Measurements from ENCODE around the gene RAP1A.

DNA sequence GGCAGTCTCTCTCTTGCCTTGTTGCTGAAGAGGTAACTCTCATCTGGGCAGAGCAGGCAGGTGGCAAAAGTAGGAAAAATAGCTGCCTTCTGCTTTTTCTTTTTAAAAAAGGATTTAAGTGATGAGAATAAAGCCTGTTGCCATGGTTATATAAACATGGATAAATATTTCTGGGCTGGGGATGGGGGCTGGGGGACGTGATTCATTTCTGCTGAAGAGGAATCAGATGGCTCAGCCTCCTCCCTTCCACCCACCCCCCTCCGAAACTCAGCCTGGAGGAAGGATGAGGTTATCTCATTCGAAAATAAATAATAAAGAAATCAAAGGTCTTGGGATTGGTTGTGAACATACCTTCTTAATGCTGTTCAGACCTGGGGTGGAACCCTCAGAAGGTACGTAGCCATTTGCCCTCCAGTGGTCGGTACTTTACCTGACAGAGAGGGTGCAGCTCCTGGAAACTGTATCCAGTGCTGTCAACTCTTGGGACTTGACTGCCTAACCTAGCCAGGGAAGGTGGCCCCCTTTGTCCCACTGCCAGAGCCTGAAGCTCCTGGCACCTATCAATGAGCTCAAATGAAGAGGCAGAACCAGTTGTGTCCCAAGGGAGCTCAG, 123.5 kb downstream of the RAP1A start:
- TF ChIP-seq SIN3A (IDR thresholded peaks at IDR 0.05; ENCODE audit: borderline replicate concordance, insufficient read depth, low read depth, low read length), result no peak
- TF ChIP-seq, protein P1, sequence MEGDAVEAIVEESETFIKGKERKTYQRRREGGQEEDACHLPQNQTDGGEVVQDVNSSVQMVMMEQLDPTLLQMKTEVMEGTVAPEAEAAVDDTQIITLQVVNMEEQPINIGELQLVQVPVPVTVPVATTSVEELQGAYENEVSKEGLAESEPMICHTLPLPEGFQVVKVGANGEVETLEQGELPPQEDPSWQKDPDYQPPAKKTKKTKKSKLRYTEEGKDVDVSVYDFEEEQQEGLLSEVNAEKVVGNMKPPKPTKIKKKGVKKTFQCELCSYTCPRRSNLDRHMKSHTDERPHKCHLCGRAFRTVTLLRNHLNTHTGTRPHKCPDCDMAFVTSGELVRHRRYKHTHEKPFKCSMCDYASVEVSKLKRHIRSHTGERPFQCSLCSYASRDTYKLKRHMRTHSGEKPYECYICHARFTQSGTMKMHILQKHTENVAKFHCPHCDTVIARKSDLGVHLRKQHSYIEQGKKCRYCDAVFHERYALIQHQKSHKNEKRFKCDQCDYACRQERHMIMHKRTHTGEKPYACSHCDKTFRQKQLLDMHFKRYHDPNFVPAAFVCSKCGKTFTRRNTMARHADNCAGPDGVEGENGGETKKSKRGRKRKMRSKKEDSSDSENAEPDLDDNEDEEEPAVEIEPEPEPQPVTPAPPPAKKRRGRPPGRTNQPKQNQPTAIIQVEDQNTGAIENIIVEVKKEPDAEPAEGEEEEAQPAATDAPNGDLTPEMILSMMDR (IDR thresholded peaks at IDR 0.05), result no peak
